ENCODE measurements around the gene SLC38A1.

Gene SLC38A1

GRCh38 chr12:46230983-46231382 lies 37.9 kb downstream of the SLC38A1 start:
- DNase-seq (ENCODE audit: low read depth): no peak

GRCh38 chr12:46230306-46230705 lies 38.5 kb downstream of the SLC38A1 start:
- no peak for DNase-seq (ENCODE audit: low read depth)

GRCh38 chr12:46227616-46228015 lies 41.2 kb downstream of the SLC38A1 start:
- no peak for DNase-seq (ENCODE audit: low read depth)

DNA sequence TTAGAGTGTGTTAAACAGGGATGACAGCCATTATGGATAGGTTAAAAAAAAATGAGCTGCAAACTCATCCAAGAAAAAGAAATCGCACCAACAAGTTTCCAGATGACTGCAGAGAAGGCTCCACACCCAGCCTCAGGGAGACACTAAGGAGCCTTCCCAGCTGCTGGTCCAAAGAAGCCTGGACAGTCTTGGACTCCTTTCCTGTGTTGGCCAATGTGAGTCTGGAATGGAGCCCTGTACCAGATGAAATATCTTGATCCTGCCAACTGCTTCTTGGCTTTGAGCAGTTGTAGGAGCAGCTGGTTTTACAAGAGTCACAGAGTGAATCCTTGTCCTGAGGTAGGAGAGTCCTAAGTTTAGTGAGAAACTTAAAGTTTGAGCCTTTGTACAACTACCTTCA lies 44.5 kb downstream of the SLC38A1 start:
- no peak for DNase-seq (ENCODE audit: low read depth)

- no peak for DNase-seq (ENCODE audit: low read depth)
These were observed 45.8 kb downstream of the SLC38A1 start for GRCh38 chr12:46223047-46223446.

- no peak for DNase-seq (ENCODE audit: low read depth)
These were observed 46.2 kb downstream of the SLC38A1 start for GRCh38 chr12:46222636-46223035.

- no peak for DNase-seq (ENCODE audit: low read depth)
These were observed 47.4 kb downstream of the SLC38A1 start for GRCh38 chr12:46221255-46222128.

DNA sequence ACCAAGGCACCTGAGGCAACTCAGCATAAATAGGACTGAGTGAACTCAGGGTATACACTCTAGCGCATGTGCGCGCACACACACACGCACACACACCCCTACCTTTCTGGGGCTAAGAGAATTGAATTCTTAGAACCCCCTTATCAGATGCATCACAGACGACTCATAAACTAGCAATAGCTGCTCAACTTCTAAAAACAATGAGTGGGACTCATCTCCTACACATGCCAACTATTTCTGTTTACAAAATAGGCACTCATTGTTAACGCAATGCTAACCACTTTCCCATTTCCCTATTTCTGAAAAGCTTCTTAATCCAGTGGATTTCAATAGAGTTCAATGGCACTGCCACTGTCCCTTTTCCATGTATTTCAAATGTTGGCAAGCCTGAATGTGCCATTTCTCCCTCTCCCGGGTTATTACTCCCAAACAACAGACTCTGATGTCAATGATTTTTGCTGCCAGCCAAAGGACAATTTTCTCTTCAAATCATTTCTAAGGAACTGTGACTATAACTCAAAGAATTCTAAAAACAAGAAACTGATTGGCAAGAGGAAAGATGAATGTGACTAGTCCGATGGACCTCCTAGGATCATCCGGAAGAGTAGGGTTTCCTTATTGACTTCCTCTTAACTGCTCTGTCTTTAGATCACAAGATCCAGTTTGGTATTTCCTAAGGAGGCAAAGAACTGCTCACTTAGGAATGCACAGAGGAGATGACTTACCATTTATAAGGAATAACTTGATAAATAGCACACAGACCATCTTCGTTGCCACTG lies 48.8 kb downstream of the SLC38A1 start:
- peak; percentile 45 for DNase-seq (ENCODE audit: low read depth)

GRCh38 chr12:46219132-46219876 lies 49.5 kb downstream of the SLC38A1 start:
- DNase-seq (ENCODE audit: low read depth): no peak

DNA sequence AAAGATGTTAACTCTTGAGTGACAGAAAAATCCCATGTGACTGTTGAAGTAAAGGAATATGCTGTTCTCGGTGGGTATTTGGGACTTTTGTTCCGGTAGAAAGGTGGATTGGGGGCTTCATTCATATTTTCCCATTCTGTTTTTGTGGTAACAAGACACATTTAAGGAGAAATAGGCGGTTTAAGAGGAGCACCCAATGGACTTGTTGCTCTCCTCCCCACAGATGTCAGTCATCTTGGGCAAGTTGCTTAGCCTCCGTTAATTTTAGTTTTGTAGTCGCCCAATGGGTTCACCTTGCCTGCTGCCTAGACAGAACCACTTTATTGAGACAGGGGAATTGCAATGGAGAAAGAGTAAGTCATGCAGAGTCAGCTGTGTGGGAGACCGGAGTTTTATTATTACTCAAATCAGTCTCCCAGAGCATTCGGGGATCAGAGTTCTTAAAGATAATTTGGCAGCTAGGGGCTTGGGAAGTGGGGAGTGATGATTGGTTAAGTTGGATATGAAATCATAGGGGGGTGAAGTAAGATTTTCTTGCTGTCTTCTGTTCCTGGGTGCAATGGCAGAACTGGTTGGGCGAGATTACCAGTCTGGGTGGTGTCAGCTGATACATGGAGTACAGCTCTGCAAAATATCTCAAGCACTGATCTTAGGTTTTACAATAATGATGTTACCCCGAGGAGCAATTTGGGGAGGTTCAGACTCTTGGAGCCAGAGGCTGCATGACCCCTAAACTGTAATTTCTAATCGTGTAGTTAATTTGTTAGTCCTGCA lies 50.3 kb downstream of the SLC38A1 start:
- no peak for DNase-seq (ENCODE audit: low read depth)

DNA sequence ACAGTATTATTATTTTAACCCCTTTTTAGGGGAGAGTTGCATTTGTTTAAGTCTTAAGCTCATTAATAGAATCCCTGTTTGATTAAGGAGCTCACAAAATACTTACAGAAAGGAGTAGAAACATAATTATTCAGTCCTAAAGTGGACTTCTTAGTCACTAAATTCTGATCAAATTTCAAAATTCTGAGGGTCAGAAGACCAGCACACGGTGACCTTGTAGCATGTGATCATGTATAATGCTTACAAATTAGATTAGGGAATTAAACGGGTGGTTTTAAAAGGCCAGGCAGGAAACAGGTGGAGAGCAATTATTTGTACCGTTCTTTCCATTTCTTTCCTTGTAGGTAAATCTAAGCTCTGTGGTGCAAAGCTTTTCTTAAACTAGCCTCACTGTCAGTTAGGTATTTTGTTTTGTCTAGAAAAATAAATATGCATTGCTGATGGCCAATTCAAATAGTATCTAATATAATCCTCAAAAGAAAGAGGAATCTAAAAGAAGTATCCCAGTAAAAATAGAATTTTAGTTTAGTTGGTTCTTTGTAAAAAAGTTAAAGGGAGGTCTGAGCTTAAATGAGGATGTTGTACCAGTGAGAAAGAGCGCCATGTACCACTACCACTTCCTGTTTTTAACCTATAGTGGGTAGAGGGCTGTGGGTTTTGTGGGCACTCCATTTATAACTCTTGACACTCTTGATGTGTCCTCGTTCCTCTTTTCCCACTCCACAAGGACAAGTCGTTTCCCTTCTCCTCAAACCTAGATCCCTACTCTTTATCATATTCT lies 51.1 kb downstream of the SLC38A1 start:
- DNase-seq (ENCODE audit: low read depth): no peak

DNA sequence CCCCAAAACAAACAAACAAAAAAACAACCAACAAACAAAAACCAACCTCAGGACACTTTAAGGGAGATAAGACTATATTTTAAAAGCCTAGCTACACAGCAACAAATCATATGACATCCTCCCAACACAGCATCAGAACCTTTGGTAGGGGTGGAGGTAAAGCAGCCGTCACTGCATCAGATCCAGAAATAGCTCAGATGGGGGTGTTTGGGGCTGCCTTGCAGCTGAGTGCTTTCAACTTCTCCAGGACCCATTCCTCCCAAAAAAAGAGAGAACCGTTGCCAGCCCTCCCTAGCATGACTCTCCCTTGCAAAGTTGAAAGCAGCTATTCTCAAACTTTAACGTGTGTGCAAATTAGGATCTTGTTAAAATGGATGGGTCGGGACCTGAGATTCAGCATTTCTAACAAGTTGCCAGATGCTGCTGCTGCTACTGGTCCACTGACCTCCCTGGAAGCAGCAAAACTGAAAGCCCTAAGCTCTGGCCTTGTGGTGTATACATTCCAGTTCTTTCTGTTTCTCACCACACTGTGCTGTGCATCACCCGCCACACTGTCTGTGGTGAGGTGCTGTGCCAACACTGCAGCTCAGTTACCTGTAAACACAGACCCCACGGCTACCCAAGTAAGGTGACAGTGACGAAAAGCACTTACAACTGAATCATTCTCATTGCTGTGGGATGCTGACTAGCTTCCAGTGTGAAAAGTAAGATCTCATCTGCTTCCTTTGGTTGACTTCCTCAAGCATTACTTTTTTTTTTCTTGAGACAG lies 54.0 kb downstream of the SLC38A1 start:
- peak; percentile 52 for DNase-seq (ENCODE audit: low read depth)

- DNase-seq (ENCODE audit: low read depth): no peak
These were observed 56.5 kb downstream of the SLC38A1 start for GRCh38 chr12:46212108-46212982.

DNA sequence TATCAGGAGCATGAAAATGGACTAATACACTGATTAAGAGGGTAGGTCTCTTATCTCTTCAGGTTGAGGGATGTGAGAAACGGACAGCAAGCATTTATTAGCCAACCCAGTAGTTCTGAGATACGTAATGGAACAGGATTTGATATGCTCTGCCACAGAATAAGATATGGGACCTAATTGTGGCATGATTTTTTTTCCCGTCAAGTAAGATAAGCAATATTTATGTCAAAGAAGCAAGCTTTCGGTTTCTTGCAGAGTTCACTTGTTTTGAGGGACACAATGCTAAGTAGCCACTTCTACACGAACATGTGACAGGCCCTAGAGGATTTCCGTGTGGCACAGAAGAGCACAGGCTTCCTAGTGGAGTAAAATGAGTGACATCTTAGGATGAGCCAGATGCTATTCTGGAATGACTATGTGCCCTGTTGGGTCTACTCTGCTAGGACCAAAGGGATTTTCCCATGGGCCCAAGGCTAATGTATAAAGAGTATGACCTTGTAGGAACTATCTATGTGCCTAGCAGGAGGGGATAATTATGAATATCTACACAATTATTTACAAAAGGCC lies 57.9 kb downstream of the SLC38A1 start:
- no peak for DNase-seq (ENCODE audit: low read depth)

- no peak for DNase-seq (ENCODE audit: low read depth)
These were observed 58.6 kb downstream of the SLC38A1 start for GRCh38 chr12:46209914-46210872.

DNA sequence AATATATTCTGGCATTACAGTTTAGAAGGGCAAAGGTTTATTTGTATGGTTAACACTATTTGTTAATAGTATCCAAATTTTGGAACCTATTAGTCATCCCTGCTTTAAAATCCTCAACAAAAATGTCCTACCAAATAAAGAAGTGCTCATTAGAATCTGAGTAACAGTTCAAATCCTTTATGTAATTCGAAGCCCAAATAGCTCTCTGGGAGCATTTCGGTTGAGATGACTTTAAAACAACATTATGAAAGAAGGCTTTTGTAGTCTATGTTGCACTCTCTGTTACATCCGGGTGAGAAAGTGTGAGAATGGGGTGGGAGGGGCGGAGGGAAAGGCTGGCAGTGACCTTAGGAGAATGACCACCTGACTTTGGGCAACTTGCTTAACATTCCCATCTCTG lies 59.7 kb downstream of the SLC38A1 start:
- no peak for DNase-seq (ENCODE audit: low read depth)

DNA sequence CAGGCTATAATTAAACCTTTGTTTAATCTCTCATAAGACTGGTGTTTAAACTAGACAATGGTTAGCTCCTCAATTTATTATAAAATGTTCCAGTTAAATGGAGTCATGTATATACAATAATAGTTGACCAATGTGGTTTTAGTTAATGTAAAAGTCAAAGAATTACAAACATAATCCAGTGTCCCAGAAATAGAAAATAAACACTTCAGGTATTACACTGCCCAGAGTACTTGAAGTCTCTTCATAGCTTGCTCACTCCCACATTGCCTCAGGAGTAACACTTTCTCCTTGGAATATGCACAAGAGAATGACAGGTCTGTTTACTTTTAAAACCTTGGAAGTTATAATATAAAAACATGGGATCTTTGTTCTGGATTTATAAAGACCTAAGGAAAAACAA lies 60.5 kb downstream of the SLC38A1 start:
- DNase-seq (ENCODE audit: low read depth): no peak

GRCh38 chr12:46207644-46208043 lies 61.2 kb downstream of the SLC38A1 start:
- DNase-seq (ENCODE audit: low read depth): no peak

Measured in stimulated activated CD8-positive, alpha-beta memory T cell treated with anti-CD3 and anti-CD28 coated beads, Interleukin-7, amount 100 ng/mL, for 24 hours (primary cell).